Measurements from ENCODE around the gene SYNPR. TPM values are rescaled to one million over a fixed set of nuclear protein-coding genes. Genes with fewer than 3 reads are reported as not detected.

The SYNPR gene
- total RNA-seq, 3 donors from 2014 or later: not detected

- H3K9me3 ChIP-seq: no peaks in the 10 kb centered on the region
- H3K27ac ChIP-seq: no peak overlapping the region
- H3K36me3 ChIP-seq: no peaks in the 10 kb centered on the region
- intact Hi-C loops (cut with DNase I; ENCODE audit: low total_unique reads): no loop called here
- no peaks in the 10 kb centered on the region for H3K27me3 ChIP-seq
- TF ChIP-seq POLR2A (IDR thresholded peaks at IDR 0.05) (no peak), POLR2AphosphoS5 (IDR thresholded peaks at IDR 0.05) (no peak), CTCF (IDR thresholded peaks at IDR 0.05) (no peak)
- H3K4me3 ChIP-seq: no peak overlapping the region
- DNase-seq (ENCODE audit: low spot score in 2 of 2): no peak
- H3K4me1 ChIP-seq: no peaks in the 10 kb centered on the region
Observed at GRCh38 chr3:63609408-63609807, 331.3 kb downstream of the SYNPR start.

- Histone ChIP-seq H3K4me1 (no peaks in the 10 kb centered on the region), H3K36me3 (no peaks in the 10 kb centered on the region), H3K9me3 (no peaks in the 10 kb centered on the region), H3K27me3 (no peaks in the 10 kb centered on the region), H3K27ac (no peak overlapping the region), H3K4me3 (no peak overlapping the region)
- DNase-seq (ENCODE audit: low spot score in 2 of 2): no peak
- no peak for TF ChIP-seq CTCF (IDR thresholded peaks at IDR 0.05)
- no peak for TF ChIP-seq POLR2A (IDR thresholded peaks at IDR 0.05)
- no peak for TF ChIP-seq POLR2AphosphoS5 (IDR thresholded peaks at IDR 0.05)
- intact Hi-C loops (cut with DNase I; ENCODE audit: low total_unique reads): no loop called here
Observed at GRCh38 chr3:63609834-63610233, 331.7 kb downstream of the SYNPR start.

- Histone ChIP-seq H3K36me3 (no peaks in the 10 kb centered on the region), H3K27ac (no peak overlapping the region), H3K27me3 (no peaks in the 10 kb centered on the region), H3K9me3 (no peaks in the 10 kb centered on the region), H3K4me1 (no peaks in the 10 kb centered on the region), H3K4me3 (no peak overlapping the region)
- no peak for DNase-seq (ENCODE audit: low spot score in 2 of 2)
- intact Hi-C loops (cut with DNase I; ENCODE audit: low total_unique reads): no loop called here
- TF ChIP-seq POLR2AphosphoS5 (IDR thresholded peaks at IDR 0.05): no peak
- TF ChIP-seq CTCF (IDR thresholded peaks at IDR 0.05): no peak
- no peak for TF ChIP-seq POLR2A (IDR thresholded peaks at IDR 0.05)
Observed at GRCh38 chr3:63611382-63611781, 333.3 kb downstream of the SYNPR start.

GRCh38 chr3:63613561-63613960, 335.5 kb downstream of the SYNPR start:
- DNase-seq (ENCODE audit: low spot score in 2 of 2): no peak
- H3K9me3 ChIP-seq: no peaks in the 10 kb centered on the region
- no peak overlapping the region for H3K4me3 ChIP-seq
- intact Hi-C loops (cut with DNase I; ENCODE audit: low total_unique reads): no loop called here
- H3K27ac ChIP-seq: no peak overlapping the region
- H3K4me1 ChIP-seq: no peaks in the 10 kb centered on the region
- TF ChIP-seq POLR2AphosphoS5 (IDR thresholded peaks at IDR 0.05) (no peak), POLR2A (IDR thresholded peaks at IDR 0.05) (no peak), CTCF (IDR thresholded peaks at IDR 0.05) (no peak)
- H3K36me3 ChIP-seq: no peaks in the 10 kb centered on the region
- H3K27me3 ChIP-seq: no peaks in the 10 kb centered on the region

GRCh38 chr3:63617391-63617790, 339.3 kb downstream of the SYNPR start:
- H3K4me3 ChIP-seq: no peak overlapping the region
- no peaks in the 10 kb centered on the region for H3K4me1 ChIP-seq
- H3K27me3 ChIP-seq: no peaks in the 10 kb centered on the region
- DNase-seq (ENCODE audit: low spot score in 2 of 2): no peak
- intact Hi-C loops (cut with DNase I; ENCODE audit: low total_unique reads): no loop called here
- no peaks in the 10 kb centered on the region for H3K36me3 ChIP-seq
- no peaks in the 10 kb centered on the region for H3K9me3 ChIP-seq
- H3K27ac ChIP-seq: no peak overlapping the region
- TF ChIP-seq POLR2A (IDR thresholded peaks at IDR 0.05) (no peak), CTCF (IDR thresholded peaks at IDR 0.05) (no peak), POLR2AphosphoS5 (IDR thresholded peaks at IDR 0.05) (no peak)
